Suppressor macrophage treated with lipopolysaccharide for 1 hour (primary cell): ENCODE measurements around the gene ORMDL2.
"Not testable (repeated sequence)": the region's sequence is repeated elsewhere in the genome, so short reads cannot be mapped to it uniquely, and the experiment has no call there.

Source experiments
- DNase-seq, 3 donors: peaks; one replicate each; pipeline ENCODE4 v3.0.0-alpha.2; 2020 to 2022

The ORMDL2 gene

GRCh38 chr12:55861396-55861795 is 43.6 kb downstream of the ORMDL2 start:
- DNase-seq = no peak

- no peak for DNase-seq
Measured at GRCh38 chr12:55861871-55862270, 44.0 kb downstream of the ORMDL2 start.

- DNase-seq = no peak
Measured at GRCh38 chr12:55862286-55862685, 44.4 kb downstream of the ORMDL2 start.

GRCh38 chr12:55862931-55863330 is 45.1 kb downstream of the ORMDL2 start:
- not testable (repeated sequence) for DNase-seq

- no peak for DNase-seq
Measured at GRCh38 chr12:55865327-55865726, 47.5 kb downstream of the ORMDL2 start.

- not testable (repeated sequence) for DNase-seq
Measured at GRCh38 chr12:55866454-55867004, 48.7 kb downstream of the ORMDL2 start.
